ENCODE data around the gene S100A3. TPM values are rescaled to one million over a fixed set of nuclear protein-coding genes. Genes with fewer than 3 reads are reported as not detected.

Gene S100A3
- total and polyA plus RNA-seq, 8 donors: 0.20 to 7.7 (median 1.2) TPM; not detected in 4

DNA sequence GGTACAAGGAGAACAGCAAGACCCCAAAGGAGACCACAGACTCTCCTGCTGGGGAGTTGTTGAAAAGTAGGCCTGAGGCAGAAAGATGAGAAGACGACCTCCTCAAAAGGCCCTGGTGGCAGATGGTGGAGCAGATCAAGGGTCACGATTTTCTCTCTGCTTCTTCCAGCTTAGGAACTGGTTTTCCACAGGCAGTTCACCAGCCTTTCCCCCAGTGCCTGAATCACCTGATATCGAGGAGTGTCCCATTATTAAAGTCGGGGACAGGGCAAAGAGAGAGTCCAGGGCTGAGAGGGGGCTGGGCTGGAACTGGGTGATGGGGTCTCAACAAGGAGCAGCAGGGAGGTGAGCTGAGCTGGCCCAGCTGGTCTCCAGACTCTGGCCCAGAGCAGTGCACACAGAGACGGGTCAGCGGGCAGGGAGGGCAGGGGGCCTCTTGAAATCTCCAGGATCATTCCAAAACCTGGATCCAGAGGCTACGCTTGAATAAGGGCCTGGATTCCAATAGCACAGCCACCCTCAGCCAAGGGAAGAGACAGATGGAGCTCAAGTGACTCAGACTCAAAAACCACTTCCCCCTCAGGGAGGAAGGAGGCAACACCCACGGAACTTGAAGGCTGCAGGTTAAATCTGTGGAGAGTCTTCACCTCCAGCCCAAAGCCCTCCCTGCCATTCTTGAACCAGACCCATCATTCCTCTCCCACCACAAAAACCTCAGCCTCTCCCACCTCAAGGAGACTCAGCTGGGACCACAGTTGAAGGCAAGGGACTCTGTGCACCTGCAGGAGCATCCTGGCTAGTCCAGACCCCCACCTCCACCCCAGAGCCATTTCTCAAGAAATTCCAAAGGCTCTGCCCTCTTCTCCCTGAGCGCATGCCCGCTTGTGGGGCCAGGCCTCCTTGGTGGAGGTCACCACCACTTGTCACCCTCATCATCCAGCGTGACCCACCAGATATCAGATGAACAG is 8.4 kb downstream of the S100A3 start, which contains the start of gene S100A5:
TSS of gene S100A5 (minus strand) at position 541 of the 968 bp plus-strand sequence. CDS start 743 bp downstream, outside the sequence.
- H3K36me3 ChIP-seq: peaks cover 0 to 23% of the 10 kb centered on the region in 2 donors
- peaks cover 29 to 89% of the 10 kb centered on the region in 2 donors for H3K4me1 ChIP-seq
- no peak within 1 kb of the TSS for H3K4me3 ChIP-seq
- no peaks in the 10 kb centered on the region for H3K9me3 ChIP-seq
- H3K27me3 ChIP-seq: no peaks in the 10 kb centered on the region
- H3K27ac ChIP-seq: peak within 1 kb of the TSS; percentile 30 to 95
- intact Hi-C loops (cut with DNase I): no loop called here
- TF ChIP-seq CTCF (IDR thresholded peaks at IDR 0.05): no peak
- ATAC-seq (no peak), DNase-seq (no peak)

DNA sequence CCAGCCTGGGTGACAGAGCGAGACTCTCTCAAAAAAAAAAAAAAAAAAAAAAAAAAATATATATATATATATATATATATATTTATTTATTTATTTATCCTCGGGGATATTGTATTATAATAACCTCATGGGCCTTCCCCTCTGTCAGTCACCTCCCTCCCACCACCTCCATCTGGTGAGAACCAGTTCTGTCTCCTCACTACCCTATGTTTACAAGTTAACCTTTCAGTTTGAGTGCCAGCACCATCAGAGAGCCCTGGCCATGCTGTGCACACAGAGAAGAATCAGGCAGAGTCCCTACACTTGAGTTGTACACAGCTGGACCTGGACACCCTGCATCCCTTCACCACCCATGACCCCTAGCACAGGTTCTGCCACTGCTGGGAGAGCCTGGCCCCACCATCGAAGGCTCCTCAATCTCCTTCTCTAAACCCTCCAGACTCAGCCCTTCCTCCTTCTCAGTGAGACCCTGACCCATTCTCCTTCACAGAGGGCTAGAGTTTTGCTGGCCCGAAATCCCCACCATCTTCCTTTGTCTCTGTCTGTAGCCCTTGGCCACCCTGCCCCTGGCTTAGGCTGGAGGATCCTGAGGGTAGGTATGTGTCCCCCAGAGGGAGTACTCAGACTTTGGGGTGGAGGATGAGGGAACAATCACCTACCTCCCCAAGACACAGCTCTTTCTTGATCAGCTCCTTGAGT is 9.5 kb downstream of the S100A3 start:
- TF ChIP-seq CTCF (IDR thresholded peaks at IDR 0.05): no peak
- H3K4me3 ChIP-seq: no peak overlapping the region
- no peak for DNase-seq
- no peak for ATAC-seq
- H3K36me3 ChIP-seq: peaks cover 0 to 23% of the 10 kb centered on the region in 2 donors
- intact Hi-C loops (cut with DNase I): no loop called here
- H3K9me3 ChIP-seq: no peaks in the 10 kb centered on the region
- H3K27me3 ChIP-seq: no peaks in the 10 kb centered on the region
- peak overlapping the region in 1 of 2 donors; percentile 95 for H3K27ac ChIP-seq
- peaks cover 23 to 83% of the 10 kb centered on the region in 2 donors for H3K4me1 ChIP-seq

DNA sequence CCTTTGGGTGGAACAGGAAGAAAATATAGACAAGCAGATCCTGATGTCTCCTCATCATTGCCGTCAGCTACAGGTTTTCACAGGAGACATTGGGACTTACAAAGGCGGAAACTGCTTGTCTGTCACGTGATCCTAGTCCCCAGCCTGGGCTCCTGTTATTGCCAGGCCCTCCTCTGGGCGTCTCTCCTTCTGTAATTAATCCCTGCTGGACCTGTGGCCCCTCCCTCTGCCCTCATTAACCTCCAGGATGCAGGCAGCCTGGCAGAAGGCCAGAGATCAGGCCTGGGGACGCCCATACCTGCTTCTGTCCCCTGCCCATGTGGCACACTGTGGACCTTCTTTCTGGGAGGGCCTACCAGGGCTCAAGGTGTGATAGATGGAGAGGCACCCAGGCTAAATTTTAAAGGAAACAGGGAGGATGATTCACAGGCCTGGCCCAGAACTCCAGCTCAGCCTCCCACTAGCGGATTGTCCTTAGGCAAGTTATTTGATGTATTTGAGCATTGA is 10.7 kb downstream of the S100A3 start:
- H3K4me3 ChIP-seq: no peak overlapping the region
- intact Hi-C loops (cut with DNase I): no loop called here
- DNase-seq (no peak), ATAC-seq (no peak)
- no peaks in the 10 kb centered on the region for H3K27me3 ChIP-seq
- H3K9me3 ChIP-seq: no peaks in the 10 kb centered on the region
- H3K4me1 ChIP-seq: peaks cover 13 to 83% of the 10 kb centered on the region in 2 donors
- peaks cover 0 to 23% of the 10 kb centered on the region in 2 donors for H3K36me3 ChIP-seq
- peak overlapping the region in 1 of 2 donors; percentile 37 for H3K27ac ChIP-seq
- no peak for TF ChIP-seq CTCF (IDR thresholded peaks at IDR 0.05)

DNA sequence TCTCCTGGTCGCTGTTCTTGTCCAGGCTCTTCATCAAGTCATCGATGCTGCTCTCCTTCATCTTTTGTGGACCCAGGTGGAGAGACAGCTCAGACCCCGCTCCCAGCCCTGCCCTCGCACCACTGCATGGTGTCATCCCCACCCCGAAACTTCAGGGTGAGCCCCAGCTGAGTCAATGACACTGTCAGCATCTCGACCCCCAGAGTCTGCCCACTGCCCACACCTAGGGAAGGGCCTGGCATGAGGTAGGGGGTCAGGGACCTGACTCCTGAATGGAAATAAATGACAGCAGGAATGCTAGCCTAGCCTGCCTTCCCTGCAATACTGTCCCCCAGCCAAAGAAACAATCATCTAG is 11.7 kb downstream of the S100A3 start:
- Histone ChIP-seq H3K27me3 (no peaks in the 10 kb centered on the region), H3K36me3 (peaks cover 0 to 15% of the 10 kb centered on the region in 2 donors), H3K9me3 (no peaks in the 10 kb centered on the region), H3K27ac (peak overlapping the region in 1 of 2 donors; percentile 99), H3K4me1 (peaks cover 13 to 83% of the 10 kb centered on the region in 2 donors), H3K4me3 (no peak overlapping the region)
- intact Hi-C loops (cut with DNase I): no loop called here
- ATAC-seq: no peak
- no peak for TF ChIP-seq CTCF (IDR thresholded peaks at IDR 0.05)
- DNase-seq: no peak
